GM19452 (cell line): ENCODE measurements around the gene SCARF2.
"Not testable (repeated sequence)": the region's sequence is repeated elsewhere in the genome, so short reads cannot be mapped to it uniquely, and the experiment has no call there.

ENCODE experiments used
- ATAC-seq: cut with Tn5 transposase; IDR thresholded peaks from one replicate; pipeline ENCODE4 v1.9.1; 2021; ENCODE audit not compliant: unreplicated experiment

The SCARF2 gene

GRCh38 chr22:20459862-20460261 is 22.2 kb upstream of the SCARF2 start:
- ATAC-seq, result no peak

DNA sequence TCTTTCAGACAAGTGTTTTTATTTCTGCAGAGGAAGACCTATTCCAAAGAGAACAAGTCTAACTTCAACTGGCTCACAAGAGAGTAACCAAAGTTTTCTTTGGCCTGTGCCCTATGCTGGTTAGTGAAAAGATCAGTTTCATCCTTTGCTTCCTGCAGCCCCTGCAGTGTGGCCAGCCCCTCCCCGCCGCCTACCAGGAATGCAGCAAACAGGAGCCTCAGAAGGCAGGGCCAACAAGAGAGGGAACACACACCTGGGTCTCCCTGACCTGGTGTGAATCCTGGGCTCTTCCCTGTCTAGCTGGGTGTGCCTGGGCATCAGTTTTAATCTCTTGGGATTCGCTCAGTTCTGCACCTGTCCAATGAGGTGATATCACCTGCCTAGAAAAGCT is 21.5 kb upstream of the SCARF2 start:
- ATAC-seq, result no peak

GRCh38 chr22:20458530-20459151 is 21.0 kb upstream of the SCARF2 start:
- ATAC-seq, result no peak

- no peak for ATAC-seq
Observed at GRCh38 chr22:20457506-20458240, 20.0 kb upstream of the SCARF2 start.

GRCh38 chr22:20456722-20457076 is 19.1 kb upstream of the SCARF2 start:
- ATAC-seq, result no peak

DNA sequence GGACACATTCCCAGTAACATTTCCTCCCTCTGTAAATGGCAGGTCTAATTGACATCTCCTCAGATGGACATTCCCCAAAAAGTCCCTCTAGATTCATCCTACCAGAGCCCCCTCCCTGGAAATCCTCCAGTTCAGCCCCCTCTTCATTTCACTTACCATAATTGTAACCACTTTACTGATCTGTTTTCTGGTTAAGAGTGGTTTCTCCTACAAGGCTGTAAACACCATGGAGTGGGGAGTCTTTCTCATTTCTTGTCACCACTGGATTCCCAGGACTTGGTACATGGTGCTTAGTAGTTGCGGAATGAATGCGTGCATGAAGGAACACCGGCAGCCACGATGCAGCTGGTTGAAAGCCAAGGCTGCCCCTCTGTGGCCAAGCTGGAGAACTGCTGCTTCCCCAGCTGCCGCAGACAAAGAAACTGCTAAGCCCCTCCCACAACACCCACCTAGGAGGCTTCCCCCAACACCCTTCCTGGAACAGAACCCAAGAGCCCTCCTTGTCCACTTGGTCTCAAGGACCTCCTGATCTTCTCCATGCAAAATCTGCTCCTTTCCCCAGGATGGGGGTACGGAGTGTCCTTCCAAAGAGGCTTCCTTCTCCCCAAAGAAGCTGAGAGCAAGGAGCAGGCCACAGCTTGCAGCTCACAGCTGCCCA is 18.6 kb upstream of the SCARF2 start:
- ATAC-seq, result no peak

DNA sequence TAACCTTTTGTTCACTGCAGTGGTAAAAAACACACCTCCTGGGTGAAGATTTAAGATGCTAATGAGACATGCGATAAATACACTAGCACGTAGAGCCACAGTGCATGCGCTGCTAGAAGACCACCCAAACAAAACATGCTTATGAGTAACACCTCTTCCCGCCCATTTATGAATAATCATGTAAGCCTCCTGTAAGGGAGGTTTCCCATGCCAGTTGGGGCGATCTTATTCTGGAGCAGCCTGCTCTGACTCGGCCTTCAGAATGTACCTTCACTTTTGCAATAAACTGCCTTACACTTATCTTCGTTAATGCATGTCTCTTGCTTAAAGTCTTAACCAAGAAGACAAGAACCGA is 18.1 kb upstream of the SCARF2 start:
- no peak for ATAC-seq

DNA sequence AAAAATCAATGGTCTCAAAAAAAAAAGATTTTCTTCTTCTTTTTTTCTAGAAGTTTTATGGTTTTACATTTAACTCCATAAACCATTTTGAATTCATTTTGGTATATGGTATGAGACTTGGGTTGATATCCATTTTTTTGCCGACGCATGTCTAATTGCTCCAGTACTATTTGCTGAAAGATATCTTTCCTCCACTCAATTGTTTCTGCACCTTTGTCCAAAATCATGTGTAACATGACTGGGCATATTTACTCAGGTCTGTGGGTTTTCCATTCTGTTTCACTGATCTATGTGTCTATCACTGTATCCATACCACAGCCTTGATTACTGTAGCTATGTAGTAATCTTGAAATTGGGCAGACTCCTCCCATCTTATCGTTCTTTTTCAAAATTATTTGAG is 15.6 kb upstream of the SCARF2 start:
- ATAC-seq, result no peak

- no peak for ATAC-seq
Observed at GRCh38 chr22:20451920-20452319, 14.3 kb upstream of the SCARF2 start.

GRCh38 chr22:20451129-20451778 is 13.6 kb upstream of the SCARF2 start:
- not testable (repeated sequence) for ATAC-seq

DNA sequence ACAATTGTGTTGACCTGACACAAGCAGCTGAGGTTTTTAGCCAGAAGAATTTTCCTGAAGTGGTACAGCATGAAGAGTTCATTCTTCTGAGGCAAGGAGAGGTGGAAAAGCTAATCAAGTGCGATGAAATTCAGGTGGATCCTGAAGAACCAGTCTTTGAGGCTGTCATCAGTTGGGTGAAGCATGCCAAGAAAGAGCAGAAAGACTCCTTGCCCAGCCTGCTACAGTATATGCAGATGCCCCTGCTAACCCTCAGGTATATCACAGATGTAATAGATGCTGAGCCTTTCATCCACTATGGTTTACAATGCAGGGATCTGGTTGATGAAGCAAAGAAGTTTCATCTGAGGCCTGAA is 12.9 kb upstream of the SCARF2 start:
- no peak for ATAC-seq

DNA sequence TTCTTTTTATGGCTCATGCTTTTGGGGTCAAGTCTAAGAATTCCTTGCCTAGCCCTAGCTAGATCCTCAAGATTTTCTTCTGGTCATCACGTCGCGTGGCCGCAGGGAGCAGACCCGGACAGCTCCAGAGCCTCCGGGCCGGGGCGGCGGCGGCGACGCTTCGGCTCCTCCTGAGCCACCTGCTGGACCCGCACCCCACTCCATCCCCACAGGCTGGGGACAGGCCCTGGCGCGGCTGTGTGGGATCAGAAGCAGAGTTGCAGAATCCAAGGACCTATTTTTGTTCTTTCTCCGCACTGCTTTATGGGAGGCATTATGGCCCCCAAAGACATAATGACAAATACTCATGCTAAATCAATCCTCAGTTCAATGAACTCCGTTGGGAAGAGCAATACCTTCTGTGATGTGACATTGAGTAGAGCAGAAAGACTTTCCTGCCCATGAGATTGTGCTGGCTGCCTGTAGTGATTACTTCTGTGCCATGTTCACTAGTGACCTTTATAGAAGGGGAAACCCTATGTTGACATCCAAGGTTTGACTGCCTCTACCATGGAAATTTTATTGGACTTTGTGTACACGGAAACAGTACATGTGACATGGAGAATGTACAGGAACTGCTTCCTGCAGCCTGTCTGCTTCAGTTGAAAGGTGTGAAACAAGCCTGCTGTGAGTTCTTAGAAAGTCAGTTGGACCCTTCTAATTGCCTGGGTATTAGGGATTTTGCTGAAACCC is 12.4 kb upstream of the SCARF2 start:
- no peak for ATAC-seq

- ATAC-seq, result no peak
Observed at GRCh38 chr22:20448630-20449029, 11.0 kb upstream of the SCARF2 start.

GRCh38 chr22:20446383-20446970 is 8.9 kb upstream of the SCARF2 start:
- ATAC-seq, result no peak

DNA sequence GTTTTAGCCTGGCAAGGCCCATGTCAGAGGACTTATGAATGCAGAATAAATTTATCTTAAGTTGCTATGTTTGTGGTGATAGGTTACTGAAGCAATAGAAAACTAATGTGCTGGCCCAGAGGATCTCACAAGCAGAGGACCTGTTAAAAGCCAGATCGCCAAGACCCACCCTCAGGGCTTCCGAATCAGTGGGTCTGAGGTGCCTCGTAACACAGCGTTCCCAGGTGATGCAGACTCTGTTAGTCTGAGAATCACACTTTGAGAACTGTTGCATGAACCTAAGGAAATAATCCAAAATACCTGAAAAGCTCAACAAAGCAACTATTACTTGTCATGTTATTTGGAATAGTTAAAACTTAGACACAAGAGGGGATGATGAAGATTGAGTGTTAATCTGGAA is 6.7 kb upstream of the SCARF2 start:
- ATAC-seq, result no peak

DNA sequence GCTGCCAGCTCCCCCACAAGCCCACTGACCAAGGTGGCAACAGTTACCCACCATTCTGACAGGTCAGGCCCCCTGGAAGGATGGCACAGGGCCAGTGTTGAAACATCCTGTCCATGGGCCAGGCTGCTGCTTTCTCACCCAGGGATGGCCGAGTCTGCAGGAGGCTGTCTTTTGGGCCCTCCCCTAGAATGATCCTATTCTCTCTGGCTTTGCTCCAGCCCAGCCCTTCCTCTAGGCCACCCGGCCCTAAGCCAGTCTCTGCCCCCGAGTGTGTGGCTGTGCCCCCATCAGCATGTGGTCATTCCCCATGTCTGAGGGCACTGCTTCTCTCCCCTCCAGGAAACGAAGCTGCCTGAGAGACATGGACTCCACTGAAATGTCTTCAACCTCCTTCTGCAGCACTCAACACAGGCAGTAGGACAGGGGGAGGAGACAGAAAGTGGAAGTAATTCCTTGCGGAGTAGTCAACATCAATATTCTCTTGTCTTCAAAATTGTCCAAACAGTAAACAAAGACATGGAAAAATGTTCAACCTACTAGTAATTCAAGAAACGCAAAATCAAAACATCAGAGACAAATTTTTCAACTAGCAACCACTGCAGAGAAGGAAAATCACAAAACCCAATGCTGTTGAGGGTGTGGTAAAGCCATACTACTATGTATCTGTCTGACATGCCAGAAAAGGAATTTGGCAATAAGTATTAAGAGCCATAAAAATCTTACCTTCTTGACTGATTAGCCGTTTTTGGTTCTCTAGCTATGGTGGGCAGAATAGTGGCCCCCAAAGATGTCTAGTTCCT is 5.1 kb upstream of the SCARF2 start:
- no peak for ATAC-seq

GRCh38 chr22:20441631-20442484 is 4.2 kb upstream of the SCARF2 start:
- no peak for ATAC-seq

DNA sequence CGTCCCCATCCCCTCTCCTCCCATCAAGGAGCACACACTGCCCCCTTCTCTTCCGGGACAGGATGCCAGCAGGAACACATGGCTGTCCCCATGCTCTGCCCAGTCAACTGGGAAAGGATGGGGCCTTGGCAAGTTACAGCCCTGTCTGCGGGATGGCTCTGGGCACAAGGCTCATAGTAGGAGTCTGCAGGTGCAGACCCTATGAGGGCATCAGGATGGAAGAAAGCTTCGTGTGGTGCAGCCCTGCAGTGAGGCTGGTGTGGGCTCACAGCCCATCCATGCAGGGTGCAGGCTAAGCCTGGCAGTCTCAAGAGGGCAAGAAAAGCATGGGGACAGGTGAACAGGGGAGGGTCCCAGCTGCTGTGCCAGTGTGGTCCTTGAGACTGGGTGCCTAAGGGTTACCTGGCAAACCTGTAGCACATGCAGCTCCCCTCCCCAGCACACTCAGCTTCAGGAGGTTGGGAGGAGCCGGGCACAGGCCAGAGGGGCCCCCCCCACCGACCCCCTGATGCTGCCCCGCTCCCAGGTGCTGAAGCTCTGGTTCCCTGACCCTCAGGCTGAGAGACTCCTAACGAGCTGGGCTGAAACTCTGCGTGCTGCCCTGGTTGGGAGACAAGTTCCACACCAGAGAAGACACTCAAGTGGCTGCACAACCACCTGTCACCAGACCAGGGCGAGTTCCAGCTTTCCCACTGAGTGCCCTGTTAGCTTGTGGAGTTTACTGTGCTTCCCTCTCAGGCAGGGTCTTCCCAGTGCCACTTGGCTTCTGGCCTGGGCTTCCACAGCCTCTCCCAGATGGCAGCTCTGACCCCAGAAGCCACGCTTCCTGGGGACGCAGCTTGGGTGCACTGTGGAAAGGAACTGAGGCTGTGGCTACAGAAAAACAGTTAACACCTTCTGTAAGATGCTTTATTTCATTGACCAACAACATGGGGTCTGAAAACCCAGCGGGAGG is 3.3 kb upstream of the SCARF2 start:
- no peak for ATAC-seq
